Measurements from ENCODE around the gene PROM2.
"Not testable (repeated sequence)": the region's sequence is repeated elsewhere in the genome, so short reads cannot be mapped to it uniquely, and the experiment has no call there.

The PROM2 gene

DNA sequence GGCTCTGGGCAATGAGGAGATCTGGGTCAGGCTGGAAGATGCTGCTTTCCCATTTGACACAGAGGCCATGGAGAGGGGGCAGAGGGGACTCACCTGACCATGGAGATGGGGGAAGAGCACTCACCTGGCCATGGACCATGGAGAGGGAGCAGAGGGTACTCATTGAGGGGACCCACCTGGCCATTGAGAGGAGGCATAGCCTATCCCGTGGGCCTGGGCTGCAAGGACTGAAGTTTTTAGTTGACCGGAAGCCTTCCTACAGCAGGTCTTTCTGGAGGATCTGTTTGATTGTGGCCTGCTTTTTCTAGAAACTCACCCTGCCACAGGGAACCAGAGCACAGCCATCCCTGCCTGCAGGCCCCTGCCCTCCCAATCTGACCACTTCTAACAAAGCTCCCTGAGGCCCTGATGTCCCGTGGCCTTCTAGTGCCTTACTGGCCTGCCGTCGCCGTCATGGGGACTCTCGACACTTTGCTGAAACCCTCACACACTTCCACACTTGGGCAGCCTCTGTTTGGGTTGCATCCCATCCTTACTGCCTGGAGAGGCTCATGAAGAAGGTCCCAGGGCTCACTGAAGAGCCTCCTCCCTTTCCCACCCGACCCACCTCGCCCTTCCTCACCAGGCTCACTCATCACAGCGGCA, 5.1 kb upstream of the PROM2 start:
- DNase-seq (ENCODE audit: low spot score), result no peak

DNA sequence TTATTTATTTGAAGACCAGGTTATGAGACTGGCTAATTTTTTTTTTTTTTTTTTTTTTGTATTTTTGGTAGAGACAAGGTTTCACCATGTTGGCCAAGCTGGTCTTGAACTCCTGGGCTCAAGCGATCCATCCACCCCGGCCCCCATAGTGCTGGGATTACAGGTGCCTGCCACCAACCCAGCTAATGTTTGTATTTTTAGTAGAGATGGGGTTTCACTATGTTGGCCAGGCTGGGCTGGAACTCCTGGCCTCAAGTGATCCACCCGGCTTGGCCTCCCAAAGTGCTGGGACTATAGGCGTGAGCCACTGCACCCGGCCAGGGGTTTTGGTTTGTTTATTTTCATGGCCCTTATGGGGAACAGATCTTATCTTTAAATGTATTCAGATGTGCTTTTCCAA, 4.5 kb upstream of the PROM2 start:
- not testable (repeated sequence) for DNase-seq (ENCODE audit: low spot score)

DNA sequence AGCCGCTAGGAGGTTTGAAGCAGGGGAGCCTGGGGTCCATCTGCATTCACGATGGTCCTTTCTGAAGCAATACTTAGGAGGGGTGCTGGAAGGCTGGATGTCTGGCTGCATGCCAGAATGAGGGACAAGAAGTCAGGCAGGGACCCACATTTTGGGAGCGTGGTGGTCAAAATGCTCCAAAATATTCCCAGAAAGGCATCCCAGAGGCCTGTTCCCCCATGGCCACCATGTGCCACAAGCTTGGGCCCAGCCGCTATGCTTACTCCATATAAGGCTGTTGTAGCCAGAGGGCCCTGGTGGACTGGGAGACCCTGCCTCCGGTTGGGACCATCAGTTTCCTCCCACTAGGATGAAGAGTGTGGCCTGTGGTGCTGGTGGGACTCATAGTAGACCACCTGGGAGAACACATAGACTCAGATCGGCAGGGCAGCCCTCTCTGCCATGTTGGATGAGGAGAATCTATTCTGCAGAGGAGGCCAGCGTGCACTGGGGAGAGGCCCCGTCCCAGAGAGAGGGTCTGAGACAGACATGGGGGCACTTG, 3.6 kb upstream of the PROM2 start:
- DNase-seq (ENCODE audit: low spot score), result no peak

DNA sequence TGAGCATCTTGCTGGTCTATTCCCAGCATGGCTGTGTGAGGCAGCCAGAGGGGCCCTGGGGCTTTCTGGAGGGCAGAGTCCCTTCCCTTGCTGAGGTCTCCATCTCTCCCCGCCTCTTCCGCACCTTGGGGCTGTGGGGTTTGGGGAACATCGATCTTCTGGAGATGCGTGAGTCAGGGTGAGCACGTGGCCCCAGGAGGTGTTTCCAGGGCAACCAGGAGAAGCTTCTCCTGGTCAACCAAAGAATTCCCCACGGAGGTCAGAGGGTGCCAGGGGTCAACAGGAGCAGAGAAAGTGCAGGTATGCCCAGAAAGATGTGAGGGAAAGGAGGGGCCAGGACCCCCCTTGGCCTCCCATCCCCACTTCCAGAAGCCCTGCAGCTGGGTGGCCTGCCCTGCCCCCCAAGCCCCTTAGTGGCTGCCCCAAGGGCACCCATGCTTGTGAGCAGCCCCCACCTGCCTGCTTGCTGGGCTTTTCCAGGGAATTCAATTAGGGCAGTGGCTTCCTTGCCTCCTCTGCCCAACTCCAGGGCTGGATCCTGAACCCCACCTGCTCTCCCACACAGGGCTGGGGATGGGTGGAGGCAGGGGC, 2.8 kb upstream of the PROM2 start:
- DNase-seq (ENCODE audit: low spot score), result no peak

DNA sequence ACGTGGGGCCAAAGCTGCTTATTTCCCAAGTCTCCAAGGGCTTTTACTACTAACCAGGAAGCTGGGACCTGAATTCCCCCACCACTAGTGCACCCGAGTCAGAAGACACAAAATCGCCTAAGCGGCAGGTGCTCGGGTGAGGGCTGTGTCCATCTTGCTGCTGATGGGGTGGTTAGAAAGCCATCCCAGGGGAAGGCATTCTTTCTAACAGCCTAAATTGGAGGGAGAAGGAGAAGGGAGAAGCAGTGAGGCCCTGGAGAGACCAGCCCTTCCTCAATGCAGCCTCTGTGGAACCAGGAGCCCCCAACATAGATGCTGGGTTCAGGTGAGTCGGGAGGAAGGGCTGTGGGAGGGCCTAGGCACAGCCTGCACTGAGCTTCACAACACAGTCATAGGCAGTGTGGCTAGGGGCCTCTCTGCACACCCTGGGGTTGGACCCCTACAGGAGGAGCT, 1.9 kb upstream of the PROM2 start:
- no peak for DNase-seq (ENCODE audit: low spot score)

DNA sequence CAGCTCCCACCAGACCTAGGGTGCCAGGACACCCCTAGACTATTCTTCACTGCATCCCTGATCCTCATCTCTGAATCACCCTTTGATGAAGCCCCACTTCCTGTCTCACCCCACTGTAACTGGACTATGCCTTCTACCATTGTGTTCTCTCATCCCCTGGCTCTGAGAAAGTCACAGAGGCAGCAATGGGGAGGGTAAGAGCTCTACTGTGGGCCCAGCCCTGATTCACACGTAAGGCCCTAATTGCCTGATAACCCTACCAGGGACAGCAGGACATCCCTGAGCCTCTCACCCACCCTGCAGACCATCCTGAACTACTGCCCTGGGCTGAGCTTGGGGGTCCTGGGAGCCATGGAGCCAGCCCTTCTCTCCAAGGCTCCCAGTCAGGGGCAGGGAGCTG, 1.5 kb upstream of the PROM2 start:
- DNase-seq (ENCODE audit: low spot score), result no peak

DNA sequence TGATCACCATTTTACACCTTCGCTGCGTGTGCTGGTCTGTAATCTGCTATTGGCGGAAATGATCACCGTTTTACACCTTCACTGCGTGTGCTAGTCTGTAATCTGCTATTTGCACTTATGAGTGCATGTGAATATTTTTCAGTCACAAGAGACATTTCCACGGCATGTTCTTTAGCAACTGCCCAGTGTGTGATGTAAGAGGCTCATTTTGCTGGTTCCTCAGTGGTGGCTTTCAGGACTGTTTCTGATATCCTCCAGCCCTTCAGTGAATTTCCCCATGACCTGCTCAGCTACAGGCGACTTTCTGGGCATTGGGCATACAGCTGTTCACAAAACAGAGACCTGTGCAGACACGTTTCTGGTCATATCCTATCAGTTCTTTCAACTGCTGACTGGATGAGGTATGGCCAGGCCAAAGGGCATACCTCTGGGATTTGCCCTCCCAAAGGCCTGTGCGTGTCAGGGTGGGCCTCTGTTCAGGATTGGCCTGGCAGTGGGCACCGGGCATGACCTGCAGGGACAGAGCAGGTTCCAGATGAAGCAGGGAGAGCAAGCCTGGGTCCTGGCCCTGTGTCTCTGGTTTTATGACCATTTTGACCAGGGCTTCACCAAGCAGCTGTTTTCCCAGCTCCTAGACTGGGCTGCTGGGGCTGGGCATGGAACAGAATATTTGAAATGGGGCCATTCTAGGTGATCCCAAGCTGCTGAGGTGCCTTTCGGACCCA, 521 bp upstream of the PROM2 start:
- DNase-seq (ENCODE audit: low spot score), result no peak

DNA sequence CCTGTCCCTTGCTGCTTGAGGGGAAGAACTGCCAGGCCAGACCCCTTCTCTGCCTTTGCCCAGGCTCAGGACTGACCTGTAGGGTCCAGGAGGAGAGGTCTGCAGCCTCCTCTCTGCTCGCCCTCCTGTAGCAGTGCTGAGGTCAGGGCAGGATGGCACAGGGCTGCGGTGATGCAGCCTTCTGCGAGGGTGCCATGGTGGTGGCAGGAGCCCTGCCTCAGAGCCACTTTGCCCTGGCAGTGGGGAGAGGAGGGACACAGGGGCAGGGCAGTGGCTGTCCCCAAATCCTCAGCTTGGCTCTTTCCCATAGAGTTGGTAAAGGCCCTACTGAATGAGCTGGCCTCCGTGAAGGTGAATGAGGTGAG, 884 bp downstream of the PROM2 start:
- DNase-seq (ENCODE audit: low spot score), result no peak

DNA sequence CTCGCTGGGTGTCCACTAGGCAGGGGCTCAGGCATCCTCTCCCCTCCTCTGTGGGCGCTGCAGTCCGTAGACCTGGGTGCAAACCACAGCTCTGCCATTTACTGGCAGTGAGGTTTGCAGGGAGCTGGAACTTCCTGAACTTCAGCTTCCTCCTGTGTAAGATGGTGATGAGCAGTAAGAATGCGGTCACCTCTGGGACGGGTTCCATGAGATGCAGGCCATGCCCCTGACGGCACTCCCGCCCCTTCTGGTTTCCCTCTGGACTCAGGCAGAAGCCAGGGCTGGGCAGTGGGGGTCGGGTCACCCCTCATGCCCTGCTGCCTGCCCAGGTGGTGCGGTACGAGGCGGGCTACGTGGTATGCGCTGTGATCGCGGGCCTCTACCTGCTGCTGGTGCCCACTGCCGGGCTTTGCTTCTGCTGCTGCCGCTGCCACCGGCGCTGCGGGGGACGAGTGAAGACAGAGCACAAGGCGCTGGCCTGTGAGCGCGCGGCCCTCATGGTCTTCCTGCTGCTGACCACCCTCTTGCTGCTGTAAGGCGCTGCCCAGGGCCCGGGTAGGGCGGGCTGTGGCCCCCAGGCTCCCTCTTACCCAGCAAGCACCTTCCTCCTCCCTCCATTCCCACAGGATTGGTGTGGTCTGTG, 1.5 kb downstream of the PROM2 start:
- no peak for DNase-seq (ENCODE audit: low spot score)

DNA sequence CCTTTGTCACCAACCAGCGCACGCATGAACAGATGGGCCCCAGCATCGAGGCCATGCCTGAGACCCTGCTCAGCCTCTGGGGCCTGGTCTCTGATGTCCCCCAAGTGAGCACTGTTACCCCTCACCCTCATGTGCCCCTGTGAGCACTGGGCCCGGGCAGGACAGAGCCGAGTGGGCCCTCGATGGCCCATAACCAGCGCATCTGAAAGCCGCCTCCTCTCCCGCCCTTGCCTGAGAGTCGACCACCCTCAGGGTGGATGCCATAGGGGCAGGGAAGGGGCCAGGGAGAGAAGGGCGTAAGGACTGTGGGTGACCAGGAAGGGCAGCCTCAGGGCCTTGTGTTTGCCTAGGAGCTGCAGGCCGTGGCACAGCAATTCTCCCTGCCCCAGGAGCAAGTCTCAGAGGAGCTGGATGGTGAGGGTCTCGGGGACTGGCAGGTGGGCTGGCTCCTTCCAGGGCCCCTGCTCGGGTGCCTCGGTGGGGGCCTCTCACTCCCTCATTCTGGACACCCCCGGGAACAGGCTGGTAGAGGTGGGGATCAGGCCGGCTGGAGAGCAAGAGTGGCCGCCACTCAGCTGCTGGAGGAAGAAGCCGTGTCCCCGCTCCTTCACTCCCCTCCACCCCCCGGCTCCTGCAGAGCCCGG, 2.1 kb downstream of the PROM2 start:
- no peak for DNase-seq (ENCODE audit: low spot score)

DNA sequence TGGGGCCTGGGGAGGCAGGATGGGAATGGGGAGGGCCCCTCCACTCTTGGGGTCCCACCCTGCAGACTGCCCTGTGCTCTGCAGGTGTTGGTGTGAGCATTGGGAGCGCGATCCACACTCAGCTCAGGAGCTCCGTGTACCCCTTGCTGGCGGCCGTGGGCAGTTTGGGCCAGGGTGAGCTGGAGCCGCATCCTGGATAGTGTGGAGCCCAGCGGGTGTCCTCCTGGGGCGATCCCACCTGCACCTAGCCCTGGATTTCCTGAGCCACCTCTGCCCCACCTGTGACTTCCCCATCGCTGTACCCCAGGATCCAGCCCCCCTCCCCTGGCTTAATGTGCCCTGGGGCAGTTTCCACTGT, 2.6 kb downstream of the PROM2 start:
- no peak for DNase-seq (ENCODE audit: low spot score)

DNA sequence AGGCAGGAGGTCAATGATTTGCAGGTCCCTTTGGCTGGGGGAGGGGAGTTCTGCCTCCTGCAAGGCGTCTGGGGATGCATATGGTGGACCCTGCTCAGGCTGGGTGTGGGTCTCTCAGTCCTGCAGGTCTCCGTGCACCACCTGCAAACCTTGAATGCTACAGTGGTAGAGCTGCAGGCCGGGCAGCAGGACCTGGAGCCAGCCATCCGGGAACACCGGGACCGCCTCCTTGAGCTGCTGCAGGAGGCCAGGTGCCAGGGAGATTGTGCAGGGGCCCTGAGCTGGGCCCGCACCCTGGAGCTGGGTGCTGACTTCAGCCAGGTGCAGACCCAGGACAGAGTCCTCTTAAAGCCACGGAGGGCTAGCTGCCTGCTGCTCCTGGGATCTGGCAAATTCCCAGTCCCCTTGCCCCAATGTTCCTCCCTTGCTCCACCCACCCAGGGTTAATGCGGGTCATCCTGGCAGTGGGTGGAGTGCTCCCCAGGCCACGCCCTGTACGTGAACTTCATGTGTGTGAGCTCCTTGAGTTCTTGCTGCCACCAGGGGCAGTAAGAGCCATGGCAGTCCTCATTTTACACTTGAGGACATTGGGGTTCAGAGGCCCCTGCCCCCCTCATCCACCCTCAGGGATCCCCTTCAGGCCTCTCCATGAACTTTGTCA, 3.1 kb downstream of the PROM2 start:
- DNase-seq (ENCODE audit: low spot score), result no peak

DNA sequence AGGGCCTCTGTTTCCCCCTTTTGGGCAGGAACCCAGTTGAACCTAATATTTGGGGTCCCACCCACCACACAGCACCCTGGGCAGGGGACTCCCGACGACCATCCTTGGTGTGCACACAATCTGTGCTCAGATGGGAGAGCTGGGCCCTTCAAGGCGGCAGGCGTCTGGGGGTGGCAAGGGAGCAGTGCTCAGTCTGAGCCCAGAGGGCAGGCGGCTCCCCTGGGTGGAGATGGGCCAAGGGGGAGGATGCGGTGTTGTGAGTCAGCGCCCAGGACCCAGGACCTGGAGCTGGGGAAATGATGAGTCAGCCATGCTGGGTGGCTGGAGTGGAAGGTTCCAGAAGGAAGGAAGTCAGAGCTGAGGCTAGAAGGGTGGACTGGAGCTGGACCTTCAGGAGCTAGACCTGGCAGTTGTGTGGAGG, 3.8 kb downstream of the PROM2 start:
- no peak for DNase-seq (ENCODE audit: low spot score)

DNA sequence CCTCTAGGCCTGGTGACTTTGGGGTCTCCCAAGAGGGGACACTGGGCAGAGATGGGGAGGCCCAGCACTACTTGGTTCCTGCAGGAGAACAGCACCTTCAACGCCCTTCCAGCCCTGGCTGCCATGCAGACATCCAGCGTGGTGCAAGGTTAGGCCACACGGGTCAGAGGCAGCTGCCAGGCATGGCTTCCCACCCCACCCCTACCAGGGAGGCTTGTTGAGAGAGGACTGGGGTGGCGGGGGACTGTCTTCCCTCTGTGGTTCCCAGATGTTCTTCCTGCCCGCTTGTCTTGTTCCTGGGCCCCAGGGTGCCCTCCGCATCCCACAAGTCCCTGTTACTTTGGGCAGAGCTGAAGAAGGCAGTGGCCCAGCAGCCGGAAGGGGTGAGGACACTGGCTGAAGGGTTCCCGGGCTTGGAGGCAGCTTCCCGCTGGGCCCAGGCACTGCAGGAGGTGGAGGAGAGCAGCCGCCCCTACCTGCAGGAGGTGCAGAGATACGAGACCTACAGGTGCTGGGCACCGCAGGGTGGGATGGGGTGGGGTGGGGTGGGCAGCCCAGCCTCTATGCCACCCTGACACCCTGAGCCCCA, 4.5 kb downstream of the PROM2 start:
- DNase-seq (ENCODE audit: low spot score), result no peak

DNA sequence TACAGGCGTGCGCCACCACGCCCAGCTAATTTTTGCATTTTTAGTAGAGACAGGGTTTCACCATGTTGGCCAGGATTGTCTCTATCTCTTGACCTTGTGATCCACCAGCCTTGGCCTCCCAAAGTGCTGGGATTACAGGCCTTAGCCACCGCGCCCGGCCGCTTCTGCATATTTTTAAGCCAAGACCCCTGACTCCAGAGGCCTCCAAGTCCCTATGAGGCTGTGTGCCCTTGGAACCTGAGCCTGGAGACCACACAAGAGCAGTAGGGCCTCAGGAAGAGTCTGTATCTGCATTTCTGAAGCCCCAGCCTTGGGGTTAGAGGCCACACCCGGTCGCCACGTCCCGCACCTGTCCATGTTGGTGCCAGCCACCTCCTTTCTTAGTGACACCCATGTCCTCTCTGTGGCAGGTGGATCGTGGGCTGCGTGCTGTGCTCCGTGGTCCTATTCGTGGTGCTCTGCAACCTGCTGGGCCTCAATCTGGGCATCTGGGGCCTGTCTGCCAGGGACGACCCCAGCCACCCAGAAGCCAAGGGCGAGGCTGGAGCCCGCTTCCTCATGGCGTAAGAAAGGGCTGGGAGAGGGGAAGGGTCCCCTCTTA, 5.3 kb downstream of the PROM2 start:
- DNase-seq (ENCODE audit: low spot score), result no peak

DNA sequence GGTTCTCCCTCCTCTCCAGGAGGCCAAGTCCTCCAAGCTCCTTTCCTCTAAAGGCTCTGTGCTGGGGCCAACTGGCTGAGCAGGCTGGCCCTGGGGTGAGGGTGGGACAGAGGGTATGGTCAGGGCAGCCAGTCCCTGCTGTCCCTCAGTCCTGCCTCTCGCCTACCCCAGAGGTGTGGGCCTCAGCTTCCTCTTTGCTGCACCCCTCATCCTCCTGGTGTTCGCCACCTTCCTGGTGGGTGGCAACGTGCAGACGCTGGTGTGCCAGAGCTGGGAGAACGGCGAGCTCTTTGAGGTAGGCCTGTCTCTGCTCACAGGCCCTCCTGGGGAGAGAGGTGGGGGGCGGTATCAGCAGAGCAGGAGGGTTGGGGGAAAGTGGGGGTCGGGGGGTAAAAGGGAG, 6.8 kb downstream of the PROM2 start:
- DNase-seq (ENCODE audit: low spot score), result no peak

DNA sequence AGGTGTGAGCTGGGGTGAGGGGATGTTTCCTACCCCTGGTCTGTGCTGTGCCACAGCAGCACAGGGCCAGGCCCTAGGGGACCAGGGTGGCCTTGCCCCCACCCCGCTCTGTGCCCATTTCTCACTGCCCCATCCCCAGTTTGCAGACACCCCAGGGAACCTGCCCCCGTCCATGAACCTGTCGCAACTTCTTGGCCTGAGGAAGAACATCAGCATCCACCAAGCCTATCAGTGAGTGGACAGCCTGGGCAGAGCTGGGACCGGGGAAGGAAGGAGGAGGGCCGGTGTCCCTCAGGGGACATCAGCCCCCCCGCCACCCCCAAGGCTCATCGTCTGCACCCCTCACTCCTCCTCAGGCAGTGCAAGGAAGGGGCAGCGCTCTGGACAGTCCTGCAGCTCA, 7.5 kb downstream of the PROM2 start:
- no peak for DNase-seq (ENCODE audit: low spot score)

DNA sequence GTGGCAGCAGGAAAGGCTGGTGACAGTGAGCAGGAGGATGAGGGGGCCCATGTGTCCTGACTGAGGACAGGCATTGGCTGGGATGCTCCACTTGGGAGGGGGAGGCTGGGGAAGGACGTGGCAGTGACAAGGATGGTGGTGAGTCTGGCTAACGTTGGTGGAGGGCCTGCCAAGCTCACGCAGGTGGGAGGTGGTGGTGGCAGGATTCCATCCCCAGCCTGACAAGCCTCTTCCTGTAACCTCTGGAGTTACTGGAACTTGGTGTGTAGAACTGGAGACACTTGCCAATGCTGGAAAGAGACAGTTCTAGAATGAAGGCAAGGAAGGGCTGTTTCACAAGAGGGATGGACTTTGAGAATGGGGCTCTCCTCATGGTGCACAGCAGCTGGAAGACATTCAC, 8.2 kb downstream of the PROM2 start:
- no peak for DNase-seq (ENCODE audit: low spot score)

DNA sequence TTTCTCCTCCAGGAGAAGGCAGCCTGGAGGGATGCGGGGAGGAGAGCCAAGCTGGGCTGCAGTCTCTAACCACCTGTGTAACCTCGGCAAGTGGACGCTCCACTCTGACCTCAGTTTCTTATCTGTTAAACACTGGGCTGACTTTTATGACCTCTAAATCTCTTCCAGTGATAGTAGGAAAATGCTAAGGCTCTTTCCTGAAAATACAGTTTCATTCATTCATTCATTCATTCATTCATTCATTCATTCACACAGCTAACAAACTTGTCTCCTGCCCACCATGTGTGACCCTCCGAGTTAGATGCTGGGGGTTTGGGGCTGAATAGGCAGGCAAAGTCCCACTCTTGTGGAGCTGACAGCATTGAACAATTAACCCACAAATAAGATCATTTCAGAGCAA, 9.3 kb downstream of the PROM2 start:
- DNase-seq (ENCODE audit: low spot score), result no peak

DNA sequence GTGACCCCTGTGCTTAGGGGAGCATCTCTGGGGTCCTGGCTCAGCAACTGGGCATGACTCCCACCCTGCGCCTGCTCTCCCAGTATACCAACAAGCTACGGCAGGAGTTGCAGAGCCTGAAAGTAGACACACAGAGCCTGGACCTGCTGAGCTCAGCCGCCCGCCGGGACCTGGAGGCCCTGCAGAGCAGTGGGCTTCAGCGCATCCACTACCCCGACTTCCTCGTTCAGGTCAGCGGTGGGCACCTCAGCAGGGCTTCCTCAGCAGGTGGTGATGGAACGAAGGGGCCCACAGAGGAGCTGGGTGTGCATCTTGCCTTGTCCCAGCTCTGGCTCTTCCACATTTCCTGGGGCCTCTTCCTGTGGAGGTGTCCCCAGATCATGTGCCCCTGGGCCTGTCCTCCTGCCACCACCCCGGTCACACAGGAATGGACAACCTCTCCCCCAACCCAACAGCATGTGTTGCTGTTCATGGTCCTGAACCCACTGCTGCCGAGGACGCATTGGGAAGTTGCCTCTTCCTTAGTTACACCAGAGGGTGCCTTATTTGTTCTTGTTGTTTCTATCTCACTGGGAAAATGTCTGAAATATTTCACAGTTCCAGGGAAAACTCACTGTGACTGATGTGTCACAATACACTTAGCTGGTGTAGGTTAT, 10.8 kb downstream of the PROM2 start:
- DNase-seq (ENCODE audit: low spot score), result no peak

DNA sequence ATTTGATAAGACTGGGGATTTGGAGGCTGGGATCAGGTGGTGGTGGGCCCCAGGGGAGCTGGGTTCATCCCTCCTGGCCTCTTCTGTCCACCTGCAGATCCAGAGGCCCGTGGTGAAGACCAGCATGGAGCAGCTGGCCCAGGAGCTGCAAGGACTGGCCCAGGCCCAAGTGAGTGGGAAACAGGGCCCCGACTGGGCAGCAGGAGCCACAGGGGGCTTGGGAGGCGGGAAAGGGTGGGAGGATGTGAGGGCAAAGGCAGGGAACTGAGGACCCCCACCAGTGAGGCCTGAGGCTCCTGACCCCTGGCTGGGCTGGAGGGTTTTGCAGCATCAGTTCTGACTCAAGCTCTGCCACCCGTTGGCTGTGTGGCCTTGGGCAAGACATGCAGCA, 11.3 kb downstream of the PROM2 start:
- no peak for DNase-seq (ENCODE audit: low spot score)
